T-helper 2 cell treated with Interferon-gamma antibody and Interleukin-4, amounts not matched to agents 5 μg/mL and 100 μg/mL, for 36 hours (primary cell): Measurements from ENCODE around the gene GIMAP6.
"Not testable (repeated sequence)": the region's sequence is repeated elsewhere in the genome, so short reads cannot be mapped to it uniquely, and the experiment has no call there.

ENCODE experiments used
- DNase-seq: peaks from one replicate; pipeline ENCODE4 v3.0.0; 2021; ENCODE audit warnings: low spot score
- H3K27ac Mint-ChIP-seq: one replicate; pipeline ENCODE4 v1.8.0; 2021; ENCODE audit warnings: mild to moderate bottlenecking, mixed read lengths
- H3K27me3 Mint-ChIP-seq: one replicate; pipeline ENCODE4 v1.8.0; 2021; ENCODE audit warnings: low read depth, mixed read lengths
- H3K36me3 Mint-ChIP-seq: one replicate; pipeline ENCODE4 v1.8.0; 2021; ENCODE audit warnings: low read depth, mixed read lengths
- H3K4me1 Mint-ChIP-seq: one replicate; pipeline ENCODE4 v1.8.0; 2021; ENCODE audit warnings: low read depth, mixed read lengths
- H3K4me3 Mint-ChIP-seq: one replicate; pipeline ENCODE4 v1.8.0; 2022; ENCODE audit warnings: mild to moderate bottlenecking, moderate library complexity, mixed read lengths
- H3K9me3 Mint-ChIP-seq: one replicate; pipeline ENCODE4 v1.8.0; 2021; ENCODE audit warnings: mixed read lengths

The GIMAP6 gene

DNA sequence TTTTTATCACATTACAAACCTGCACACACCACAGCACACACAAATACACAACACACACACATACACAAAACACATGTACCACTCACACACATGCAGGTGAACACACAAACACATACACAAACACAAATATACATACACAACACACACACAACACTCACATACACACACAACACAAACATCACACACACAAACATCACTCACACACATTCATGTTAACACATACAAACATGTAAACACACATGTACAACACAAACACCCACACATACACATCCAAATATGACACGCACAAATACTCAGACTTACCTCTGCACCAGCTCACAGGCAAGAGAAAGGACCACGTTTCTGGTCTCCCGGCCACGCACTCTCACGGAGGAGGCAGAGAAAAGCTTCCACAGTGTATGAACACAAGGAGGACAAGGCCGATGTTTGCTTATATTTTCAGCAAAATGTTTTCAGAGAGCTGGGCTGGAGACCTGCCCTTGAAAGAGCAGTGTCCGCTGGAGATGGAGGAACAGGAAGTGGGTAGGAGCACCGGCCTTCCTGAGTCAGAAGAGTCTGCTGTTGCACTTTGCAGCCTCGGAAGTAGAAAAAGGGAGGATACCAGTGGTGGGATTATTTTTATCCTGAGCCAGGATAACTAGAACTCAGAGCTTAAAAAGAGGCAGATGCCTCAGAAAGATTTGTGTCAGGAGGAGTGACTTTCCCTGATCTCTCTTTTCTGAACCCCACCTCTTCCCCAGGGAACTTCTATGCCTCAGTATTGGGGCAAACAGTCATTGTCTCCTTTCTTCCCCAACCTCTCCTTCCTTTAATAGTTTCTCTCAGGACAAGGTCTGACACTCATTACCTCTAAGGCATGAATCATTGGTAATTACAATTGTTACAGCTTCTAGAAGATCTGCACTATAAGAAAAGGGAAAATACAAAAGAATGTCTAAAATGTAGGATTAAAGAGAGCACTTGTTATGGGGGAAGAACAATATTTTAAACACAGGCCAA is at the start of gene GIMAP6:
Gene GIMAP6 (minus strand): TSS at position 520 of the 999 bp plus-strand sequence. CDS start 2,243 bp downstream, outside the sequence.
- H3K4me3 Mint-ChIP-seq = peak within 1 kb of the TSS; percentile 92
- DNase-seq = peak; percentile 38
- H3K9me3 Mint-ChIP-seq = peaks cover 25% of the 10 kb centered on the region
- peaks cover 45% of the 10 kb centered on the region for H3K4me1 Mint-ChIP-seq
- H3K27me3 Mint-ChIP-seq = no peaks in the 10 kb centered on the region
- H3K36me3 Mint-ChIP-seq = peaks cover 71% of the 10 kb centered on the region
- peak within 1 kb of the TSS; percentile 86 for H3K27ac Mint-ChIP-seq

DNA sequence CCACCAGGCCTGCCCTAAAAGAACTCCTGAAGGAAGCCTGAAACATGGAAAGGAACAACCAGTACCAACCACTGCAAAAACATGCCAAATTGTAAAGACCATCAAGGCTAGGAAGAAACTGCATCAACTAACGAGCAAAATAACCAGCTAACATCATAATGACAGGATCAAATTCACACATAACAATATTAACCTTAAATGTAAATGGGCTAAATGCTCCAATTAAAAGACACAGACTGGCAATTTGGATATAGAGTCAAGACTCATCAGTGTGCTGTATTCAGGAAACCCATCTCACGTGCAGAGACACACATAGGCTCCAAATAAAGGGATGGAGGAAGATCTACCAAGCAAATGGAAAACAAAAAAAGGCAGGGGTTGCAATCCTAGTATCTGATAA is 48.2 kb upstream of the GIMAP6 start:
- H3K27ac Mint-ChIP-seq, H3K4me3 Mint-ChIP-seq, DNase-seq, H3K27me3 Mint-ChIP-seq: not testable (repeated sequence)
- Mint-ChIP-seq H3K4me1 (peaks cover 74% of the 10 kb centered on the region), H3K36me3 (peaks cover 47% of the 10 kb centered on the region), H3K9me3 (peaks cover 41% of the 10 kb centered on the region)

DNA sequence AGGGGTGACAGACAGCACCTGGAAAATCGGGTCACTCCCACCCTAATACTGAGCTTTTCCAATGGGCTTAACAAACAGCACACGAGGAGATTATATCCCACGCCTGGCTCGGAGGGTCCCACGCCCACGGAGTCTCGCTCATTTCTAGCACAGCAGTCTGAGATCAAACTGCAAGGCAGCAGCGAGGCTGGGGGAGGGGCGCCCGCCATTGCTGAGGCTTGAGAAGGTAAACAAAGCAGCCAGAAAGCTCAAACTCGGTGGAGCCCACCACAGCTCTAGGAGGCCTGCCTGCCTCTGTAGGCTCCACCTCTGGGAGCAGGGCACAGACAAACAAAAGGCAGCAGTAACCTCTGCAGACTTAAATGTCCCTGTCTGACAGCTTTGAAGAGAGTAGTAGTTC is 46.4 kb upstream of the GIMAP6 start:
- DNase-seq = not testable (repeated sequence)
- H3K9me3 Mint-ChIP-seq = peaks cover 42% of the 10 kb centered on the region

DNA sequence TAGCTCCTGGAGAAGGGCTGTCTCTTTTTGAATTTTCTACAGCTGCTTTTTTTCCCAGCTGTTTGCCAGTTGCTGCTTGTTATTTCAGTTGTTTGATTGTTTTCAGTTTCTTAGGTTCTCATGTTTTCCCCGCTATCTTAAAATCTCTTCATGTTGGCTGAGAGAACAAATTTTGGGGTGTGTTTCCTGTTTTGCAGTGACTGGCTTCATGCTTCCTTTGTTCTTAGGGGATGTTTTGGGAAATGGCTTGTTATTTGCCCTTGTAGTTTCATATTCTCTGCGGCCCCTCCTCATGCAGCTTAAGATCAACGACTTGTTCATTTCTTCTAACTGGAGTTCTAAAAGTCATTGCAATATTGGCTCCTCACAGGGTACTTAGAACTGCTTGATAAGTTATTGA is 44.7 kb upstream of the GIMAP6 start:
- Mint-ChIP-seq H3K4me3 (peak overlapping the region; percentile 63), H3K4me1 (peaks cover 60% of the 10 kb centered on the region), H3K36me3 (peaks cover 49% of the 10 kb centered on the region), H3K27ac (peak overlapping the region; percentile 72), H3K9me3 (peaks cover 35% of the 10 kb centered on the region)
- DNase-seq, H3K27me3 Mint-ChIP-seq: not testable (repeated sequence)

More for the DNA sequence above, 46.4 kb upstream of the GIMAP6 start:
- not testable (repeated sequence) for H3K27me3 Mint-ChIP-seq
- peaks cover 63% of the 10 kb centered on the region for H3K4me1 Mint-ChIP-seq
- peak overlapping the region; percentile 75 for H3K4me3 Mint-ChIP-seq
- H3K27ac Mint-ChIP-seq = peak overlapping the region; percentile 83
- H3K36me3 Mint-ChIP-seq = peaks cover 51% of the 10 kb centered on the region

DNA sequence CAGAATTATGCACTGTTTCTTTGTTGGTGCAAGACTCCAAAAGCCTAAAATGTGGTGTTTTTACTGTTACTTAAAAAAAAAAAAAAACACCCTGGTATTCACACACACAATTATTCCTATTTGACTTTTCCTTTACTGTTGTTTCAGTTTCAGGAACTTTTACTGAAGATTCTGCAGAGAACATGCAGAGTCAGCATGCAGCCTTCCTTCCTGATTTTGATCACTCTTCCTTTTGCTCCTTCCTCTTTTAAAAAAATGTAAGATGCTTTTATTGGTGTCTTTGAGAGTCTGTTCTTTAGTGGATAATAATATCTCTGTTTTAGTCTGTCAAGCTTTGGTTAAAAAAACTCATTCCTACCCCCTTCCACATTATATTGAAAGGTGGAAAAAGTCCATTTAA is 44.1 kb upstream of the GIMAP6 start:
- H3K4me3 Mint-ChIP-seq = peak overlapping the region; percentile 63
- DNase-seq, H3K27me3 Mint-ChIP-seq: not testable (repeated sequence)
- H3K4me1 Mint-ChIP-seq = peaks cover 65% of the 10 kb centered on the region
- H3K27ac Mint-ChIP-seq = peak overlapping the region; percentile 72
- H3K36me3 Mint-ChIP-seq = peaks cover 46% of the 10 kb centered on the region
- H3K9me3 Mint-ChIP-seq = peaks cover 32% of the 10 kb centered on the region

DNA sequence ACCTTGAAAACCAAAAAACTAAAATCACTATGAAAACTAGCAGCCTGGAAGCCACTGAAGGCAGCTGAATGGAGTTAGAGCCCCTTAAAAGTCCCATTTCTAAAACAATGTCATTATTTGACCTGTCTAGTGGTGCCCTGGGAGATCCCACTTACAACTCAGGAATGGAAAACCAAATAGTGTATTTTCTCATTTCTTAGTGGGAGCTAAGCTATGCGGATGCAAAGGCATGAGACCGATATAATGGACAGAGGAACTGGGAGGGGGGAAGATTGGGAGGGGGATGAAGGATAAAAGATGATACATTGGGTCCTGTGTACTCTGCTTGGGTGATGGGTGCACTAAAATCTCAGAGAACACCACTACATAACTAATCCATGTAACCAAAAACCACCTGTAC is 43.5 kb upstream of the GIMAP6 start:
- Mint-ChIP-seq H3K9me3 (peaks cover 28% of the 10 kb centered on the region), H3K27me3 (no peaks in the 10 kb centered on the region), H3K36me3 (peaks cover 42% of the 10 kb centered on the region), H3K4me3 (peak overlapping the region; percentile 72), H3K27ac (peak overlapping the region; percentile 86), H3K4me1 (peaks cover 68% of the 10 kb centered on the region)
- no peak for DNase-seq

DNA sequence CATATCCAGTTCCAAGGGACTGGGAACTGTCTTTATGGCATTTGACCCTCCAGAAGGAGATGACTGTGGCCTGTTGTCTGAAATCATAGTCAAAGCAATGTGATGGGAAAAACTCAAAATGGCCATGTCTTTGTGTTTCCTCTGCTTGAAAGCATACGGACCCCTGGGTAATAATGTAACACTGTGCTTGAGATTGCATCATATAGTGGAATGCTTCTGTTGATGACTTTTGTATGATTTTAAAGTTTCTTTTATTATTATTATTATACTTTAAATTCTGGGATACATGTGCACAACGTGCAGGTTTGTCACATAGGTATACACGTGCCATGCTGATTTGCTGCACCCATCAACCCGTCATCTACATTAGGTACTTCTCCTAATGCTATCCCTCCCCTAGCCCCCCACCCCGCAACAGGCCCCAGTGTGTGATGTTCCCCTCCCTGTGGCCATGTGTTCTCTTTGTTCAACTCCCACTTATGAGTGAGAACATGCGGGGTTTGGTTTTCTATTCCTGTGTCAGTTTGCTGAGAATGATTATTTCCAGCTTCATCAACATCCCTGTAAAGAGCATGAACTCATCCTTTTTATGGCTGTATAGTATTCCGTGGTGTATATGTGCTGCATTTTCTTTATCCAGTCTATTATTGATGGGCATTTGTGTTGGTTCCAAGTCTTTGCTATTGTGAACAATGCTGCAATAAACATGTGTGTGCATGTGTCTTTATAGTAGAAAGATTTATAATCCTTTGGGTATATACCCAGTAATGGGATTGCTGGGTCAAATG is 39.8 kb upstream of the GIMAP6 start:
- not testable (repeated sequence) for H3K27ac Mint-ChIP-seq, H3K4me3 Mint-ChIP-seq, H3K27me3 Mint-ChIP-seq, DNase-seq
- peaks cover 74% of the 10 kb centered on the region for H3K4me1 Mint-ChIP-seq
- peaks cover 29% of the 10 kb centered on the region for H3K9me3 Mint-ChIP-seq
- peaks cover 30% of the 10 kb centered on the region for H3K36me3 Mint-ChIP-seq

DNA sequence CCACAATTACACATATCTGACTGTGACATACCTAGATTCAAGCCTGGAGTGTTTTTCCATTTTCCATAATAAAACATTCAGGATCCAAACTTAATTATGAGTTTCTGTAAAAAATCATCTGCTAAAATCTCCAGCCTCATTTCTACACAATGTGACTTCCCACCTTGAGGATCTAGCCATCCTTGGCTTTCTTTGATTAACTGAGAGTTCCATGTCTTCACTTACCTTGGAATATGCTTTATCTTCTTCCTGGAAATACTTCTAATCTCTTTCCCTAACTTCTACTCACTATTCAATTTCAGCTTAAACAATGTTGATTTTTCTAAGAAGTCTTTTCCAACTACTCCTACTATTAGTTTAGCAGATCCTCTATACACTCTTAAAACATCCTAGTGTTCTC is 36.8 kb upstream of the GIMAP6 start:
- H3K27me3 Mint-ChIP-seq = no peaks in the 10 kb centered on the region
- DNase-seq = no peak
- H3K27ac Mint-ChIP-seq = peak overlapping the region; percentile 93
- H3K4me1 Mint-ChIP-seq = peaks cover 82% of the 10 kb centered on the region
- peaks cover 24% of the 10 kb centered on the region for H3K9me3 Mint-ChIP-seq
- H3K36me3 Mint-ChIP-seq = peaks cover 41% of the 10 kb centered on the region
- H3K4me3 Mint-ChIP-seq = peak overlapping the region; percentile 70

DNA sequence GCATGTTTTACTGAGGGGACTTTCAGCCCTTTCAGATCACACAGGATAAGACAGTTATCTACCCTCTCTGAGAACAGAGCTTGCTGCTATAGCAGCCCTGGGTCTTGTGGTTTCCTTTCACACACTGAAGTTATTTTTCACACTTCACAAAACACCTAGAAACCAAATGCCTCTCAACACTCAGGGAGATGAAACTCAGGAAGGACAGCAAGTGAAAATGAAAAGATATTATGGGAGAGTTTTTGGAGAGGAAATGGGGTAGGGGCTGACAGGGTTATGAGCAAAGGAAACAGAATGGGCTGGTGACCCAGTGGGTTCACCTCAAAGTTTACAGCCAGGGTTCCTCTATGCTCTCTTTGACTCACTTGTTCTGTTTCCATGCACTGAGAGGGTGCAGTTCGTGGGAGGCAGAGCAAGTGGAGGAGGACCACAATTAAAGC is 36.3 kb upstream of the GIMAP6 start:
- DNase-seq = peak; percentile 83
- Mint-ChIP-seq H3K27me3 (no peaks in the 10 kb centered on the region), H3K27ac (peak overlapping the region; percentile 93), H3K9me3 (peaks cover 25% of the 10 kb centered on the region), H3K4me1 (peaks cover 87% of the 10 kb centered on the region), H3K4me3 (peak overlapping the region; percentile 70), H3K36me3 (peaks cover 39% of the 10 kb centered on the region)

DNA sequence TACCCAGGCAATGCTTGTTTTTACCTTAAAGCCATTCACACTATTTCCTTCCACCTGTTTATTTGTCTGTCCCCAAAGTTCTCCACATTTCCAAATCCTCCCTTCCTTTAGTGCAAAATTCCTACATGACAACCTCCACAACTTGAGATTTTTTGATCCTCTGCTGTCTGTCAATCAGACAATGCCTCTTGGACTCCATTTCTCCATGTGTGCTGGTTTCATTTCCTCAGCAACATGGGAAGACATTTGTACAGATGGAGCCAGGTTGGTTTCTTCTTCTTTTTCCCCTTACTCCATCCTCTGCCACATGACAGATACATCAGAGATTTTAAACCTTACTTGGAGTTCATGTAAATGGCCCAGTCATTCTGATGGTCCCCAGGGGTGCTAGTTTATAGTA is 34.2 kb upstream of the GIMAP6 start:
- Mint-ChIP-seq H3K4me1 (peaks cover 89% of the 10 kb centered on the region), H3K27me3 (no peaks in the 10 kb centered on the region), H3K36me3 (peaks cover 38% of the 10 kb centered on the region), H3K4me3 (peak overlapping the region; percentile 37), H3K27ac (peak overlapping the region; percentile 93), H3K9me3 (peaks cover 18% of the 10 kb centered on the region)
- no peak for DNase-seq

DNA sequence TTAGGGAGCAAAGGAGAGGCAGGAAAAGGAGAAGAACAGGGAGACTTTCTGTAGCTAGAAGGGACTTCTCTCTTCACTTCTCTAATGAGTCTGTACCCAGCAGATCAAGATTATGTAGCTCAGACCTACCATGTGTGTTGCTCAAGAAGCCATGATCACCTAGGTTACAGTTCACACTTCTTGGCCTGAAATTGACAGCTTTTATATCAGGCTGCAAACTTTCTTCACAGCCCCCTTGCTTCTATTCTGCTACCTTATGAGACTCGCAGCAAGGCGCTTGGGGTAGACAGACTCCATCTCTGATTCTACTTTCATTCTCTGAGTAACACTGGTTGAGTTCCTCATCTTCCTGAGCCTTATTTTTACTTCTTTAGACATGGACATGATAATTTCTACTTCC is 33.7 kb upstream of the GIMAP6 start:
- Mint-ChIP-seq H3K27me3 (no peaks in the 10 kb centered on the region), H3K36me3 (peaks cover 41% of the 10 kb centered on the region), H3K27ac (peak overlapping the region; percentile 93), H3K4me1 (peaks cover 88% of the 10 kb centered on the region), H3K4me3 (peak overlapping the region; percentile 37), H3K9me3 (peaks cover 21% of the 10 kb centered on the region)
- no peak for DNase-seq

DNA sequence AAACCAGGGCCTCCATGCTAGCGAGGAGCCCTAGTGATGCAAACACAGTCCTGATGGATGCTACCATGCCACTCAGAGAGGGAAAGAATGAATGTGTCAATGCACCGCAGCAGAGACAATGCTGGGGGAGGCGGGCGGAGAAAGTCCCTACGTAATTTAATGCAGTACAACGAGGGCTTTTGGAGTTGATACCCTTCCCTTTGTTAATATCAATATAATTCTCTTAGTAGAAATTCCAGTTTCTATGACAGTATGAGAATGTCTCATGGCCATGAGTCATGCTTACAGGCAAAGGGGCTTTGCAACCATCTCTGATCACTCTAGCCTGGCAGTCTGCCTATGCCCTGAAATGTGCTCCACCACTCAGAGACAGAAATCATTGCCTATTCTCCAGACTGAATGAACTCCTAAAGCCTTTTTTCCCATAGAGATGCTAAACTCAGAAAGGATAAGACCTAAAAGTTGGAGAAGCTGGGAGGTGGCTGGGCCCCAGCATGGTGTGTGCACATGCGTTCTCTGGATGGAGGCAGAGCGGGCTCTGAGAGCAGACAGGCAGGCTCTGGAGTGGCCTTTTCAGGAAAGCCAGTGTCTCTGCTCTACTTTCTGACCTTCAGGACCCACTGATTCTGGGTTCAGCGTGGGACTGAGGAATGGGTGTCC is 33.0 kb upstream of the GIMAP6 start:
- peak; percentile 38 for DNase-seq
- peaks cover 83% of the 10 kb centered on the region for H3K4me1 Mint-ChIP-seq
- H3K9me3 Mint-ChIP-seq = peaks cover 21% of the 10 kb centered on the region
- H3K27me3 Mint-ChIP-seq = no peaks in the 10 kb centered on the region
- peak overlapping the region; percentile 97 for H3K27ac Mint-ChIP-seq
- H3K36me3 Mint-ChIP-seq = peaks cover 45% of the 10 kb centered on the region
- H3K4me3 Mint-ChIP-seq = peak overlapping the region; percentile 75

DNA sequence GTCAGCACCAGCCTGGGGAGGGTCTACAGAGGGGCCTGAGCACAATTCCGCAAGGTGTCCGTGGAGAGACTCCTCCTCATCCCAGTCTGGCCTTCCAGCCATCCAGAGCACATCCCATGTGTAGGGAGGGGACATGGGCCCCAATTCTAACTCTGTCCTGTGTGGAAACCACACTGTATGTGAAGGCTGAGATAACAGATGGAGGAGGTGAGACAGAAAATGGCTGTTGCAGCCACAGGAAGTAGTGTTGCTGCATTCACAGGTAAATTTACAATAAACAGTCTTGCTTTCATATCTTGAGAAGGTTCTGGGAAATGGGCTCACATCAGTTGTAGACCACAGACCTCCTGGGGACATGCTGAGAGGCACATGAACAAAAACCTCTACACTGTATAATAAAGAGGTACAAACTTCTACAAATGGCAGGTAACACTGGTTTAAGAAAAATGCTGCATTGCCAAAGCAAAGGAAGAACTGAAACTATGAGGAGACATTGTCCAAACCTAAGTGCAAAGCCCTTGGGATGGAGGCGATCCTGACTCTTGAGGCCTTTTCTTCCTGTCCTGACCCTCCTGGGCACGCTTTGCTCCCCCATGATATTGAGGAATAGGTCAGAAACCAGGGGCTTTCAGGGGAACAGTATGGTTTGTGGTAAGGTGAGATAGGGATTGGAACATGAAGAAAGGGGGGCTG is 31.8 kb upstream of the GIMAP6 start:
- Mint-ChIP-seq H3K4me1 (peaks cover 73% of the 10 kb centered on the region), H3K36me3 (peaks cover 47% of the 10 kb centered on the region), H3K9me3 (peaks cover 19% of the 10 kb centered on the region), H3K27me3 (no peaks in the 10 kb centered on the region), H3K4me3 (peak overlapping the region; percentile 75), H3K27ac (peak overlapping the region; percentile 97)
- DNase-seq = no peak
